Stimulated activated CD8-positive, alpha-beta memory T cell treated with anti-CD3 and anti-CD28 coated beads, Interleukin-4, amount 100 ng/mL, for 24 hours (primary cell): ENCODE measurements around the gene ITK.

Experiments used
- DNase-seq: peaks from one replicate; pipeline ENCODE4 v3.0.0-alpha.2; 2020; ENCODE audit warnings: low read depth

Gene ITK

GRCh38 chr5:157180374-157181264 lies at the start of gene ITK:
TSS of gene ITK (plus strand) at chr5:157180840. CDS start at chr5:157180978, 138 bp downstream.
- DNase-seq: no peak

GRCh38 chr5:157130925-157131324 lies 49.7 kb upstream of the ITK start:
- no peak for DNase-seq

- no peak for DNase-seq
Measured at GRCh38 chr5:157132281-157132612, 48.4 kb upstream of the ITK start.

- DNase-seq: no peak
Measured at GRCh38 chr5:157137691-157138090, 42.9 kb upstream of the ITK start.

GRCh38 chr5:157142317-157143126 lies 38.1 kb upstream of the ITK start, which contains the start of gene MED7:
TSS of gene MED7 (minus strand) at chr5:157142865. CDS start at chr5:157139431, 3,434 bp downstream.
- peak; percentile 83 for DNase-seq

GRCh38 chr5:157143127-157143971 lies 37.3 kb upstream of the ITK start:
- peak; percentile 34 for DNase-seq

- DNase-seq: peak; percentile 63
Measured at GRCh38 chr5:157148734-157149615, 31.7 kb upstream of the ITK start.

GRCh38 chr5:157150995-157151394 lies 29.6 kb upstream of the ITK start:
- DNase-seq: no peak

GRCh38 chr5:157155297-157155696 lies 25.3 kb upstream of the ITK start:
- DNase-seq: no peak

GRCh38 chr5:157157293-157157891 lies 23.2 kb upstream of the ITK start:
- no peak for DNase-seq

- no peak for DNase-seq
Measured at GRCh38 chr5:157159209-157159751, 21.4 kb upstream of the ITK start.

- DNase-seq: peak; percentile 15
Measured at GRCh38 chr5:157160001-157160400, 20.6 kb upstream of the ITK start.

- no peak for DNase-seq
Measured at GRCh38 chr5:157161996-157162395, 18.6 kb upstream of the ITK start.

GRCh38 chr5:157162919-157163510 lies 17.6 kb upstream of the ITK start:
- no peak for DNase-seq

GRCh38 chr5:157164521-157164920 lies 16.1 kb upstream of the ITK start:
- no peak for DNase-seq

- no peak for DNase-seq
Measured at GRCh38 chr5:157165261-157165660, 15.4 kb upstream of the ITK start.

- no peak for DNase-seq
Measured at GRCh38 chr5:157165668-157166067, 15.0 kb upstream of the ITK start.

- no peak for DNase-seq
Measured at GRCh38 chr5:157166214-157167213, 14.1 kb upstream of the ITK start, which contains the start of gene GARIN3. TSS of gene GARIN3 (minus strand) at chr5:157166264. CDS start at chr5:157166168, 96 bp downstream.

GRCh38 chr5:157167214-157167621 lies 13.4 kb upstream of the ITK start:
- DNase-seq: no peak
